ENCODE data around the gene NUP54. TPM values are rescaled to one million over a fixed set of nuclear protein-coding genes. Genes with fewer than 3 reads are reported as not detected.

Gene NUP54
- total RNA-seq, 1 donor from 2014 or later, result 26.1 TPM

GRCh38 chr4:76091052-76091451 lies 57.1 kb downstream of the NUP54 start:
- Mint-ChIP-seq H3K36me3 (ENCODE audit: low read depth) (no peaks in the 10 kb centered on the region), H3K27me3 (ENCODE audit: low read depth) (no peaks in the 10 kb centered on the region), H3K27ac (ENCODE audit: unreplicated experiment) (no peak overlapping the region), H3K4me1 (ENCODE audit: low read depth) (peaks cover 7% of the 10 kb centered on the region), H3K4me3 (ENCODE audit: unreplicated experiment) (no peak overlapping the region), H3K9me3 (ENCODE audit: low read depth) (no peaks in the 10 kb centered on the region)
- TF ChIP-seq, protein P1, sequence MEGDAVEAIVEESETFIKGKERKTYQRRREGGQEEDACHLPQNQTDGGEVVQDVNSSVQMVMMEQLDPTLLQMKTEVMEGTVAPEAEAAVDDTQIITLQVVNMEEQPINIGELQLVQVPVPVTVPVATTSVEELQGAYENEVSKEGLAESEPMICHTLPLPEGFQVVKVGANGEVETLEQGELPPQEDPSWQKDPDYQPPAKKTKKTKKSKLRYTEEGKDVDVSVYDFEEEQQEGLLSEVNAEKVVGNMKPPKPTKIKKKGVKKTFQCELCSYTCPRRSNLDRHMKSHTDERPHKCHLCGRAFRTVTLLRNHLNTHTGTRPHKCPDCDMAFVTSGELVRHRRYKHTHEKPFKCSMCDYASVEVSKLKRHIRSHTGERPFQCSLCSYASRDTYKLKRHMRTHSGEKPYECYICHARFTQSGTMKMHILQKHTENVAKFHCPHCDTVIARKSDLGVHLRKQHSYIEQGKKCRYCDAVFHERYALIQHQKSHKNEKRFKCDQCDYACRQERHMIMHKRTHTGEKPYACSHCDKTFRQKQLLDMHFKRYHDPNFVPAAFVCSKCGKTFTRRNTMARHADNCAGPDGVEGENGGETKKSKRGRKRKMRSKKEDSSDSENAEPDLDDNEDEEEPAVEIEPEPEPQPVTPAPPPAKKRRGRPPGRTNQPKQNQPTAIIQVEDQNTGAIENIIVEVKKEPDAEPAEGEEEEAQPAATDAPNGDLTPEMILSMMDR (IDR thresholded peaks at IDR 0.05), result no peak
- no peak for DNase-seq (ENCODE audit: low spot score)

DNA sequence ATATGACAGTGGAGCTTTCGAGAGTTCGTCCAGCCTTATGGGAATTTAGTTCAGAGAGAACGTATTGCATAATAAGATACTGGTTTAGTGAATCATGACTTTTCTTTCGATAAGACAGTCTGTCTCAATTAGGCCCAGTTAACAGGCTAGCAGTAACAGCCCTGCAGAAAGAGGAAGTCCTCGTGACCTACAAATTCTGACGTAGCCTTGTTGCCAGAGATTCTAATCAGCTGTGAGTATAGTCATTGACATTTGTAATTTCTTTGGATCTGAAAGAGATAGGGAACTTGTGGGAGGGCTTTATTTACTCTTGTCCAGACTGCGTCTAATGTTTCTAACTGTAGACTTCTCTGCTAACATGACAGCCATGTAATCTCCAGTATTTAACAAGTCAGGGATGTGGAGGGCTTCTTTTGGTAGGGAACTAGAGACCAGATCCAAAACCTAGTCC lies 57.9 kb downstream of the NUP54 start:
- Mint-ChIP-seq H3K36me3 (ENCODE audit: low read depth) (no peaks in the 10 kb centered on the region), H3K9me3 (ENCODE audit: low read depth) (no peaks in the 10 kb centered on the region), H3K4me1 (ENCODE audit: low read depth) (peaks cover 7% of the 10 kb centered on the region), H3K4me3 (ENCODE audit: unreplicated experiment) (no peak overlapping the region), H3K27ac (ENCODE audit: unreplicated experiment) (no peak overlapping the region), H3K27me3 (ENCODE audit: low read depth) (no peaks in the 10 kb centered on the region)
- TF ChIP-seq, protein P1 (IDR thresholded peaks at IDR 0.05), result no peak
- DNase-seq (ENCODE audit: low spot score), result no peak

GRCh38 chr4:76088719-76089118 lies 59.5 kb downstream of the NUP54 start:
- H3K27ac Mint-ChIP-seq (ENCODE audit: unreplicated experiment), result no peak overlapping the region
- H3K27me3 Mint-ChIP-seq (ENCODE audit: low read depth), result no peaks in the 10 kb centered on the region
- DNase-seq (ENCODE audit: low spot score), result no peak
- peaks cover 7% of the 10 kb centered on the region for H3K4me1 Mint-ChIP-seq (ENCODE audit: low read depth)
- no peak overlapping the region for H3K4me3 Mint-ChIP-seq (ENCODE audit: unreplicated experiment)
- H3K9me3 Mint-ChIP-seq (ENCODE audit: low read depth), result no peaks in the 10 kb centered on the region
- no peaks in the 10 kb centered on the region for H3K36me3 Mint-ChIP-seq (ENCODE audit: low read depth)
- TF ChIP-seq, protein P1 (IDR thresholded peaks at IDR 0.05), result no peak

- Mint-ChIP-seq H3K4me1 (ENCODE audit: low read depth) (peaks cover 7% of the 10 kb centered on the region), H3K9me3 (ENCODE audit: low read depth) (no peaks in the 10 kb centered on the region), H3K27me3 (ENCODE audit: low read depth) (no peaks in the 10 kb centered on the region), H3K4me3 (ENCODE audit: unreplicated experiment) (peak overlapping the region; percentile 56), H3K27ac (ENCODE audit: unreplicated experiment) (no peak overlapping the region), H3K36me3 (ENCODE audit: low read depth) (no peaks in the 10 kb centered on the region)
- TF ChIP-seq, protein P1 (IDR thresholded peaks at IDR 0.05), result peak; percentile 78
- DNase-seq (ENCODE audit: low spot score), result no peak
Measured at GRCh38 chr4:76087007-76087769, 61.0 kb downstream of the NUP54 start.

- Mint-ChIP-seq H3K4me1 (ENCODE audit: low read depth) (peaks cover 7% of the 10 kb centered on the region), H3K9me3 (ENCODE audit: low read depth) (no peaks in the 10 kb centered on the region), H3K27me3 (ENCODE audit: low read depth) (peaks cover 3% of the 10 kb centered on the region)
Measured at GRCh38 chr4:76084542-76084941, 63.7 kb downstream of the NUP54 start.

More at GRCh38 chr4:76084542-76084941, 63.7 kb downstream of the NUP54 start:
- H3K27ac Mint-ChIP-seq (ENCODE audit: unreplicated experiment), result no peak overlapping the region
- TF ChIP-seq, protein P1 (IDR thresholded peaks at IDR 0.05), result no peak
- no peak for DNase-seq (ENCODE audit: low spot score)
- H3K36me3 Mint-ChIP-seq (ENCODE audit: low read depth), result no peaks in the 10 kb centered on the region
- no peak overlapping the region for H3K4me3 Mint-ChIP-seq (ENCODE audit: unreplicated experiment)

Data from chondrocyte (in vitro differentiated cells).